Measurements from ENCODE around the gene KCNIP2.

KCNIP2 gene

DNA sequence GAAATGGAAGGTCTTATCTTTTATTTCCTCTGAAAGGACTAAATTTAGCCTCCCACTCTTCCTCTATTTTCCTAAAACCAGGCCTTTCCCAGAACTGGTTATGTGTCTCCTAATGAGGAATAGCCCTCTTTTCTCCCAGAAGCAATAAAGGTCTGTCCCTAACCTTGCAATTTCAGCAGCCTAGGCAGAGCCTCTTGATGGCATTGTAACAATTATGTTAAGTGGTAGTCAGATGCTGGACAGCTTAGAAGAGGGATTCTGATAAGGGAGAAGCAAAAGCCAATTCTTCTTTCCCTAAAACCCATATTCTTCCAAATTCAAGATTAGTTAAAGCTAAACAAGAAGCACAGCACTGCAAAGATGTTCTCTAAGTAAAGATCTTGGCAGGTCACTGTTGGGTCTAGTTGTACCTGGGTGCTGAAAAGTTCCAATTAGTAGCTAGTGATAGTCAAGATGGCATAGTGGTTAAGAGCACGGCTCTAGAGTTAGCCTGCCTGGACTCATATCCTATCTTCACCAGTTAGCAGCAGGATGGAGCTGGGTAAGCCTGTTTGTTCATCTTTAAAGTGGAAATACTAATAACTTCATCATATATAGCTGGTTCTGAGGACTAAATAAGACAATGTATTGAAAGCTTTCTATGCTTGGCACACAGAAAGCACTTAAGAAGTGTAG lies 14.3 kb upstream of the KCNIP2 start:
- DNase-seq, result no peak
- in situ Hi-C loops (cut with MboI; ENCODE audit: low pct_unique_long_range_greater_than_20kb, low sequenced_read_pairs), result no loop called here

DNA sequence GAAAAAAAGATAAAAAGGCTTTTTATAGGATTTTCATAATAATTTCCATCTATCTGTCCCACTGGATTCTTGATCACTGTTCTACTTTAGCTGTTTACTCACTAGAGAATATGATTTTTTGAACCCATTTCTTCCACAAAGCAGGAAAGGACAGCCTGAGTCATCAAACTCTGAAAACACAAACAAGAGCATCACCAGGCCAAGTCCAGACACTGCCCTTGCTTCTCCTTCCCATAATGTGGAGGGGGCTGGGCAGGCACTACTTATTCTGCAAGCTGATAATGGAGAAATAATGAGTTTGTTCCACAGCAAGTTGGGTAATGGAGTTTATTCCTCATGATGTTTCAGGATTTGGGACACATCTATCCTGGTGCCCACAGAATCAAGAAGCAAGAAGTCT lies 13.0 kb upstream of the KCNIP2 start:
- no peak for DNase-seq
- in situ Hi-C loops (cut with MboI; ENCODE audit: low pct_unique_long_range_greater_than_20kb, low sequenced_read_pairs), result no loop called here

GRCh38 chr10:101851411-101852116 lies 8.0 kb upstream of the KCNIP2 start:
- in situ Hi-C loops (cut with MboI; ENCODE audit: low pct_unique_long_range_greater_than_20kb, low sequenced_read_pairs), result no loop called here
- no peak for DNase-seq

DNA sequence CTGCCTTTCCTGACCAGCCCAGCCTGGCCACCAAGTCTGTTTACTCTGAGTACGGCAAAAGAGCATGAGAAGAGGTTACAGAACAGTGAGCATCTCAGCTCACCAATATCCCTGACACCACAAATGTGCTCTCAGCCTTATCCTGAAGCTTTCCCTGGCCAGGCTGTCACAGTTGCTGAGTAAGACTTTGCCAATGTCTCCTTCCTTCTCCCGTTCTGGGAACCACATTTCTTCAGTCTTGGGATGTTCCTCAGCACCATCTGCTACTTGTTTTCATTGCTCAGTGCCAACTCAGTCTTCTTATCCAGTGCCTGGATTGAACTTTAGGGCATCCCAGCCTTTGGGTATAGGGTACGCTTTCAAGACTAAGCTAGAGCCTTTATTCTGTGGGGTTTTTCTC lies 7.1 kb upstream of the KCNIP2 start:
- no peak for DNase-seq
- in situ Hi-C loops (cut with MboI; ENCODE audit: low pct_unique_long_range_greater_than_20kb, low sequenced_read_pairs), result no loop called here

DNA sequence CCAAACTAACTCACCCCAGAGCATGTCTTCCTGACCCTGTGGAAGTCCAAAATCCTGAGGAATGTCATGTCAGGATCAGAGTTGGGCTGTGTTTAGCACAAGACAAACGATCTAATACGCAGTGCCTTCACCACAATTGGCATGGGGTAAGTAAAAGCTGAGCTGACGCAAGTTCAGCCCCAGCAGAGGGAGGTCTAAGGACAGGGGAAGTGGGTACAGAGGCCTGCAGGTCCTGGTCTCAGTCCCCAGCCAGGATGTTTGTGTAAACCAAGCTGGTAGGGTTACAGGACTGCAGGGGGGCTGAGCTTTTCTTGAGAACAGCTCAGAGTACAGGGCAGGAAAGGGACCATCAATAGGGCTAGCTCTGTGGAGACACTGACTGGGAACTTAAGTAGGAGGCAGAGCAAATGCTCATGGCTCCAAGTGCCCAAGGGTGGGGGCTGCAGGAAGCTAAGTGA lies 5.3 kb upstream of the KCNIP2 start:
- in situ Hi-C loops (cut with MboI; ENCODE audit: low pct_unique_long_range_greater_than_20kb, low sequenced_read_pairs), result no loop called here
- peak; percentile 75 for DNase-seq

DNA sequence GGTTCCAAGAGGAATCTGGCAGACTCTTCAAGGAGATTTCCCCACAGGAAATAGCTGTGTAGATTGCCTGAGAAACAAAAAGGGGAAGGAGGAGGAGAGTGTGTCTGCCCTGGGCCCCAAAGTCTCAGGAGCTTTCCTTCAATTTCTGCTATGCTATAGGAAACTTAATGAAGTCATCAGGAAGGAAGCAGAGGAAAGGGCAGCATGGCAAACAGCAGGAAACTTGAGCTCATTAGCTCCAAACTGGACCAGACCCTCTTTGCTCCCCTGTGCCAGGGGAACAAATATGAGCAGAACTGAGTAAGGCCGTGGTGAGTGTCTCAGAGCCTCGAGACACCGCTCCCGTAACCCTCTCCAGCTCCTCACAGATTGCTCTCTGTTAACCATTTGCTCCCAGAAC lies 4.8 kb upstream of the KCNIP2 start:
- in situ Hi-C loops (cut with MboI; ENCODE audit: low pct_unique_long_range_greater_than_20kb, low sequenced_read_pairs), result no loop called here
- DNase-seq, result peak; percentile 60

DNA sequence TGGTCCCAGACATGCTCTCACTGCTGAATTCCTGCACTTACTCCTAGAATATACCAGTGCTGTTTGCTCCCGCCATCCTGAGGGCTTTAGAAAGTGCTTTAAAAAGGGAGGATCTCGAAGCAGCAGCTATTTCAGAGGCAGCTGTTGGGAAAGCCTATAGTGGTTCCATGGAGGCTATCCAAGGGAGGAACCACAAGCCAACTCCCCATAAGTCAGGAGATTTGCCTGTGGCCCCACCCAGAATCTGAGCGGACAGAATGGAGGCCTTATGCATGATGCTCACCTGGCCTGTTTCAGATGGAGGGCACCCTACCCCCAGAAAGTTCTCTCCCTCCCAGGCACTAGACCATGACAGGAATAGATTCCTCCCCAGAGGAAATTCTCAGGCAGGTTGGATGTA lies 2.3 kb upstream of the KCNIP2 start:
- in situ Hi-C loops (cut with MboI; ENCODE audit: low pct_unique_long_range_greater_than_20kb, low sequenced_read_pairs), result no loop called here

GRCh38 chr10:101841826-101842225 lies 1.8 kb downstream of the KCNIP2 start:
- in situ Hi-C loops (cut with MboI; ENCODE audit: low pct_unique_long_range_greater_than_20kb, low sequenced_read_pairs), result no loop called here
- DNase-seq, result no peak

More for the DNA sequence above, 2.3 kb upstream of the KCNIP2 start:
- no peak for DNase-seq

GRCh38 chr10:101840741-101841453 lies 2.7 kb downstream of the KCNIP2 start:
- DNase-seq, result peak; percentile 86

DNA sequence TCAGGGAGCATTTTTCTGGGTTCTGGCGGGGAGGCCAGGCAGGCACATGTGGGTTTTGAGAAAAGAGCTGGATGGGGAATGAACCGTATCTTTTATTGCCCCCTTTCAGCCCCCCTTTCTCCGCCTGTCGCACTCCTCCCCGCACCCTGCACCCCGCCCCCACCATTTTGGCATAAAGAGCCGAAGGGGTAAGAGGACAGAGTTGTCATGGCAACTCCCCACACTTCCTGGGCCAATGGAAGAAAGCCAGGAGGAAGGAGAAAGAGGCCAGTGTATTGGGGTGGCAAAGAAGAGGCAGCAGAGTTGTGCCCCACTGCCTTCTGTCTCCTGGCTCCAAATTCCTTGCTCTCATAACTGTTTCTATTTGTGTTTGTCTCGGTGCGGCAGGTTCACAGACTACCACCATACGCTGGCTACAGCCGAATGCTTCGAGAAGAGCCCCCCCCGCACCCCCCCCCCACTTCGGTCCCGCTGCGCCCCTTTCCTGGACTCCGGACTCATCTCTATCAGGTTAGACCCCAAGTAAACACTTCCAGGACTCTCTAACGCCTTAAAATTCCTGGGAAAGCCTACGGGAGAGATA lies 3.4 kb downstream of the KCNIP2 start:
- in situ Hi-C loops (cut with MboI; ENCODE audit: low pct_unique_long_range_greater_than_20kb, low sequenced_read_pairs), result no loop called here
- DNase-seq, result no peak

More at GRCh38 chr10:101840741-101841453, 2.7 kb downstream of the KCNIP2 start:
- in situ Hi-C loops (cut with MboI; ENCODE audit: low pct_unique_long_range_greater_than_20kb, low sequenced_read_pairs), result no loop called here

GRCh38 chr10:101839416-101840063 lies 4.1 kb downstream of the KCNIP2 start:
- in situ Hi-C loops (cut with MboI; ENCODE audit: low pct_unique_long_range_greater_than_20kb, low sequenced_read_pairs), result no loop called here
- no peak for DNase-seq

- DNase-seq, result no peak
- in situ Hi-C loops (cut with MboI; ENCODE audit: low pct_unique_long_range_greater_than_20kb, low sequenced_read_pairs), result no loop called here
These were observed 4.6 kb downstream of the KCNIP2 start for GRCh38 chr10:101839002-101839401.

DNA sequence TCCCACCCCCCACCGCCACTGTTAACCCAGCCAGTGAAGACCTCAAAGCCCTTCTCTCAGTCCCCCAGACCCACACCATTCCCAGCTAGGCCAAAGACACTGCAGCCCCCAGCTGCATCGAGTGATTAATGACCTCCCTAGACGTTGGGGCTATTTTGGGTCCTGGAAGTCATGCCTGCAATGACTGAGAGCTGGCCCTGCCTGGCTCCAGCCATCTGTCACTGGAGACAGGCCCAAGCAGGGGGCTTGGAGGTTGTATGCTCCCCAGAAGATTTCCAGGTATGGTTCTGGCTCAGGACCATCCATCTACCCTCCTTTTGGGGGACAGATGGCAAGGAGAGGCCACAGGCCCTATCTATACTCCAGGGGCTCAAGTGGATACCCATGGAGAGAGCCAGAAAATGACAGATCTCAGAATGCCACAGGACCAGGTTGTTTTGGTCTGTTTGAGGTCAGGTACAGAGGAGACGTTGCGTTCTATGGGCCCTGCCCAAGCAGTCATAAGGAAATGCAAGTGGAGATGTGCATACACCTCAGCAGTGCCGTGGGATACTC lies 5.1 kb downstream of the KCNIP2 start:
- DNase-seq, result no peak
- in situ Hi-C loops (cut with MboI; ENCODE audit: low pct_unique_long_range_greater_than_20kb, low sequenced_read_pairs), result no loop called here

- no peak for DNase-seq
- in situ Hi-C loops (cut with MboI; ENCODE audit: low pct_unique_long_range_greater_than_20kb, low sequenced_read_pairs), result no loop called here
These were observed 5.9 kb downstream of the KCNIP2 start for GRCh38 chr10:101837748-101838147.

- DNase-seq, result no peak
- in situ Hi-C loops (cut with MboI; ENCODE audit: low pct_unique_long_range_greater_than_20kb, low sequenced_read_pairs), result no loop called here
These were observed 8.2 kb downstream of the KCNIP2 start for GRCh38 chr10:101835362-101835761.

GRCh38 chr10:101834341-101834740 lies 9.3 kb downstream of the KCNIP2 start:
- peak; percentile 80 for DNase-seq
- in situ Hi-C loops (cut with MboI; ENCODE audit: low pct_unique_long_range_greater_than_20kb, low sequenced_read_pairs), result no loop called here

DNA sequence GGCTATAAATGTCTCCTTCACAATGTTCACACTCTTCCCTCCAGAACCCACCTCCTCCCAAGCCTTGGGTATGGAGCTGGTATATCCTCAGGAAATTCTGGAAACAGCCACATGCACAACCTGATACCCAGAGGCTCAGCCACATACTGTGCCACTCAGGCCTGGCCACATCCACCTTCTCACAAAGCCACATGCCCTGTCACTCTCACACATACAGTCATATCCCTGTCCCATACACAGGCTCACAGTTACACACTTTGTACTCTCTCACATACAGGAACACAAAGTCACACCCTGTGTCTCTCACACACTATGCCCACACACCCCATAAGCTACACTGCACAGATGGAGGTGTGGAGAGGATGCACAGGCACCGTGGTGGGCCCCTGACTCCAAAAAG lies 10.1 kb downstream of the KCNIP2 start:
- DNase-seq, result no peak

DNA sequence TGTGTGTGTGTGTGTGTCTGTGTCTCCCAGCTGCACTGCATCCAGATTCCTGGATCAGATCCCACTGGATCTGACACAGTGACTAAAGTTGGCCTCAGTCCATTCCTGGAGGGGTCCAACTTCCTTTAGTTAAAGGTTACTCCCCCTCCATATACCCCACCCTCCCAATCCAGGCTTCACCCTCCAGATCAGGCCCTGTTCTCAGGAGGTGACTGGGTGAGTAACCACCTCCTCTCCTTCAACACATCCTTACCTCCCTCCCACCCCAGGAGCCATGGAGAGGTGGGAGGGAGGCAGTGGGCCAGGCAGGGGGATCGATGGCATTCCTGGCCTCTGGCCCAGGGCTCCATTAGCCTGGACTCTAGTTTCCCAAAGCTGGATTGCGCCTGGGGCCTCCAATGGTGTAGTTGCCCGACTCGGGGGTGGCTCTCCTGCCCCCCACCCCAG lies 11.3 kb downstream of the KCNIP2 start:
- no peak for DNase-seq
- in situ Hi-C loops (cut with MboI; ENCODE audit: low pct_unique_long_range_greater_than_20kb, low sequenced_read_pairs), result no loop called here

More for the DNA sequence above, 10.1 kb downstream of the KCNIP2 start:
- in situ Hi-C loops (cut with MboI; ENCODE audit: low pct_unique_long_range_greater_than_20kb, low sequenced_read_pairs), result no loop called here

Data from KBM-7 (cell line).